ENCODE measurements around the gene GPER1.
"Not testable (repeated sequence)": the region's sequence is repeated elsewhere in the genome, so short reads cannot be mapped to it uniquely, and the experiment has no call there.

Gene GPER1

DNA sequence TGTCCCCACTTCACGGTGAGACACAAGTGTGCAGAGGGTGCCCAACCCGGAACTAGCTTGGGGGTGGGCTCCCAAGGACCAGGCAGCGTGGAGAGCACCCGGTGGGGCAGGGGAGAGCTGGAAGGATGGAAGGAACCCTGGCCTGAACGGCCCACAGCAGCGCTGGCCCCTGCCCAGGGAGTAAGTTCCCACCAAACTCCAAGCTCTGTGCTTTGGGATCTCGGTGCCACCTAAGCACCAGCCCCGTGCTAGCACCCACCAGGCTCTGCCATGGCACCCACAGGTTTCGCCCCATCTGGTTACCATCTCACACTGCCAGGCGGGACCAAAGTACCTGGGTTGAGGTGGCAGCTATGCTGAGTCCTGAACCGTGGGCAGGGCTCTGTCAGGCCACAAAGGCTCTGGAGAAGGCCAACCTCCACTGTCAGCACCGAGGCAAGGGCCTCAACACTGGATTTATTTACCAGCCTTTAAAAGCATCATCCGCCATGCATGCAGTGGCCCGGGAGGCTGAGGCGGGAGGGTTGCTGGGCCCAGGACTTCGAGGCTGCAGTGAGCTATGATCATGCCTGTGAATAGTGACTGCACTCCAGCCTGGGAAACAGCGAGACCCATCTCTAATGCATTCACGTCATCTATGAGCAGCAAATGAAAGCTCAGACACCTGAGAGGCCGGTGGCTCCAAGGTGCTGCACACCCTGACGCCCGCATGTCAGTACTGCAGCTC lies 16.0 kb downstream of the GPER1 start:
- DNase-seq (ENCODE audit: low spot score): no peak

DNA sequence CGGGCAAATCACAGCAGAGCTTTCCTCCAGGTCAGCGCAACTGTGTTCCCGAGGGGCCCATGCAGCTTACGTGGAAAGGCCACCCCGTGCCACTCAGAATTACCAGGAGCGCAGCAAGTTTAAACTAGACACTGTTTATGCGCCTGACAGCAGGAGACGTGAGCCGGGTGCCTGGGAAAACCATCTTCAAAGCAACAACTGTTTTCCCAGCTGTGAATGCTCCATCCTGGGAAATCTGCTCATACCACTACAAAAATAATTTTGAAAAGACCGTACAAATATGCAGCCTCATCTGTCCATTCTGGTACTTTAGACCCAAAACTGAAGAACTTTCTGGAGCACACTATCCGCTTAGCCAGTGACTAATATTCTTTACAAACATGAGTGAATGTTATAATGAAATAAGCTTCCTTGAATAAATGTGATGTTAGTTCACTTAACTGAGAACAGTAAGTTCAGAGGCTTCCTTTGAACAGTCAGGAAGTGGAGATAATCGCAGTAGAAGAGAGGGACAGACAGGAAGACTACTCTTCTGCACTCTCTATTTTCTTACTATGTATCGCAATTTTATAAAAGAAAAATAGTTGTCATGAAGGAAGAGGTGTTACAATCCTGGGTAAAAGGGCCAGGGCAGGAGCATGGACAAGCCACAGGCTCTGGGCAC lies 16.7 kb downstream of the GPER1 start:
- DNase-seq (ENCODE audit: low spot score): no peak

GRCh38 chr7:1105189-1105588 lies 17.3 kb downstream of the GPER1 start:
- DNase-seq (ENCODE audit: low spot score): no peak

DNA sequence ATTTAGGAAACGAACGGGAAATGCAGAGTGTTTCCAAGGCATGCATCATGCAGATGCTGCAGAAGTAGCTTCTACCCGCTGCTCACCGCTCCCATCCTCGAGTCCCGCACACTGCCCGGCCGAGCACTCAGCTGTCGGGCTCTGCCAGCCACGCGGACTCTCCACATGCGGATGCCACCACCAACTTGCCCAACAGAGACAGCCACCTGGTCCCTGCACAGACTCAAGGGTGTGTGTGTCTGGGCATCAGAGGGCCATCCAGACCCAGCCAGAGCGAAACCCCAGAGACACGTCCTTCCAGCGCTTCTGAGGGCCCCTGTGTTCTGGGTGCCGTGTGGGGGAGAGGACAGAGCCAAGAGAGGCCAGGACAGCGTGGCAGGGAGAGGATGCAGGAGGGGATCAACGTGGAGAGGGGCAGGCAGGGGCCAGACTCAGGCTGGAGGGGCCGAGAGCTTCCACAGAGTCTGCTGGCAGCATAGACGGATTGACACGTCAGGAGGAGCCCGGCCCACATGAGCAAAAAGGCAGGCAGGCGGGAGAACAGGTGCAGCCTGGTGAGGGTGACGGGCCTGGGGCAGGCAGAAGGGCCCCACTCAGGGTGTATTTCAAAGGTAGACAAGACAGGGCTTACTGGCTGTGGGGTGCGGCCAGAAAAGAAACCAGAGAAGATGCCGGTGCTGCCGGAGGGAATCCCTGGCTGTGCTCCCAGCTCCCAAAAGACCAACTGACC lies 18.3 kb downstream of the GPER1 start:
- DNase-seq (ENCODE audit: low spot score): no peak

DNA sequence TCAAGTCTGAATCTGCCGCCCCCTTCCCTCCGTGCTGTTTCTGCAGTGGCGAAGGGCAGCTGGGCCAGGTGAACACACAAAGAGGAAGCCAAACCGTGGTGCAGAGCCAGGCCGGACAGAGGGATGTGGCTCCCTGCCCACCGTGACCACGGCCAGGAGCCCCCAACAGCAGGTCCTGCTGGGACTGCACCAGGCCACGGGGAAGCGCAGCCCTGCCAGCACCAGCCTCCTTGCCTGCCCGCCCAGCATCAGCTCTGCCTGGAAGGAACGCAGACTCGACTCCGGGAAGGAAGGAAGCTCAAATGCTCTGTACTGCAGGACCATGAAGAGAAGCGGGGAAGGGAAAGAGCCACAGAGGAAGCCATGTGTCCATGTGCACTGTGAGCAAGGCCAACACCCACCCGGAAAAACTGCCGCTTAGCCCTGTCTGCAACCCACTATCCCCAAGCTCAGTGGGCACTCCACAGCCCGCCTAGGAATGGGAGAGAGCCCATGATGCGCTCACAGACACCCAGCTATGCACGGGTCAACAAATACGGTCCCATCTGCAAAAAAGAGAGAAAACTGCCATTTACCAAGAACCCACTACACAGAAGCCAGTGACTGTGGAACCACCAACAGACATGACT lies 19.0 kb downstream of the GPER1 start:
- DNase-seq (ENCODE audit: low spot score): no peak

- DNase-seq (ENCODE audit: low spot score): no peak
Measured at GRCh38 chr7:1108264-1108920, 20.5 kb downstream of the GPER1 start.

DNA sequence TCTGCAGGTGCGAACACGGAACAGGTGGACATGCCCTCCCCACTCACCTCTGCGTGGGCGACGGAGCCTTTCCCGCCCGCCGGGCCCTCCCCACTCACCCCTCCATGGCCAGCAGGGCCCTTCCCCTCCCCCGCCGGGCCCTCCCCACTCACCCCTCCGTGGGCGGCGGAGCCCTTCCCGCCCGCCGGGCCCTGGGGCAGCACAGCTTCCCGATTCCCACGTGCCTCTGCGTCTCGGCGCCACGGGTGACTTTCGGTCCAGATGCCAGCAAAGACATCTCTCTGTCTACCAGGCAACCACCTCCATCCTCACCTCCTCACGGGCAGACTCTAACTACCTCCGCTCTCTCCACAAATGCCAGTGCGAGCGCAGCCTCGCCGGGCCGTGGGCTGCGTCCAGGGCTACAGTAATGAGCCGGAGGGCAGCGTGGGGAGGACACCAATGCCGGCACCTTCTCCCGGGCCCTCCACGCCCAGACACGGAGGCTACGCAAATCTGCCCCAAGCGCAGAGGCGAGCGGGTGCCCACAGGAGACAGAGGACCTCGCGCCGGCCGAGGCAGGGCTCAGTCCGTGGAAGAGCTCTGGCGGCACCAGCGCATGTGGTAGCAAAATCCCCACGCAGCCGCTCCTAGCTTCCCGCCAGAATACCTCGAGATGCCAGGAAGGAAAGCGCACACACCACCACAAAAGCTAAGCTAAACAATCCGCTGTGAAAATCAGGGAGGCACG lies 21.8 kb downstream of the GPER1 start:
- no peak for DNase-seq (ENCODE audit: low spot score)

- no peak for DNase-seq (ENCODE audit: low spot score)
Measured at GRCh38 chr7:1110358-1110757, 22.4 kb downstream of the GPER1 start.

DNA sequence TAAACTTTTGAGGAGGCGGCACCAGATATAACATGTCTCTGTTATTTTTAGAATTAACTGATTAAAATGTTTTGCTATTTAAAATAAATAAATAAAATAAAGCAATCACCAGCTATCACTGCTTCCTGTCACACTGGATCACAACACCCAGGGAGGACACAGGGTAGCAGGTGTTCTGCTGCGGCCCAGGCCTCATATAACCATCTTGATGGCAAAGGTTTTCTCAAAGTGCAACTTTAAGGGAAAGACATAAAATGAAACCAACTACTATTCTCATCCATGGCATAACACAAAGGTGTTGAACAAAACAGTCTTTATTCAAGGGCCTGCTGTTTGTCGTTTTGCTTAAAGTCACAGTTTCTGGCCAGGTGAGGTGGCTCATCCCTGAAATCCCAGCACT lies 23.2 kb downstream of the GPER1 start:
- DNase-seq (ENCODE audit: low spot score): no peak

- no peak for DNase-seq (ENCODE audit: low spot score)
Measured at GRCh38 chr7:1112109-1112508, 24.2 kb downstream of the GPER1 start.

GRCh38 chr7:1112625-1113547 lies 25.0 kb downstream of the GPER1 start:
- no peak for DNase-seq (ENCODE audit: low spot score)

DNA sequence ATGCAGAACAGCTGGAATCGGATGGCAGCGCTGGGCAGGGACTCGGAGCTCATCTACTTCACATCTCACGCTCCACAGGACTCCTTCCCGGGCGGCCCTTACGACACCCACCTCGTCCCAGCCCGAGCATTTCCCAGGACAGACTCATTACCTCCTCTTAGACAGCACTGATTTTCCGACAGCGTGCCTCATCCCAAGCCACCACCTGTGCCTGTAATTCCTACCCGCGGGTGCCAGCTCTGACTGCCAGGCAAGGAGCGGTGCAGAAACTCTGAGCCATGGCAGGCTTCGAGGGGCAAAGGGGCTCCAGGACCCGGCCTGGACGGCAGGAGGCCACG lies 25.6 kb downstream of the GPER1 start:
- no peak for DNase-seq (ENCODE audit: low spot score)

GRCh38 chr7:1114088-1114487 lies 26.2 kb downstream of the GPER1 start:
- no peak for DNase-seq (ENCODE audit: low spot score)

- DNase-seq (ENCODE audit: low spot score): no peak
Measured at GRCh38 chr7:1114505-1114904, 26.6 kb downstream of the GPER1 start.

DNA sequence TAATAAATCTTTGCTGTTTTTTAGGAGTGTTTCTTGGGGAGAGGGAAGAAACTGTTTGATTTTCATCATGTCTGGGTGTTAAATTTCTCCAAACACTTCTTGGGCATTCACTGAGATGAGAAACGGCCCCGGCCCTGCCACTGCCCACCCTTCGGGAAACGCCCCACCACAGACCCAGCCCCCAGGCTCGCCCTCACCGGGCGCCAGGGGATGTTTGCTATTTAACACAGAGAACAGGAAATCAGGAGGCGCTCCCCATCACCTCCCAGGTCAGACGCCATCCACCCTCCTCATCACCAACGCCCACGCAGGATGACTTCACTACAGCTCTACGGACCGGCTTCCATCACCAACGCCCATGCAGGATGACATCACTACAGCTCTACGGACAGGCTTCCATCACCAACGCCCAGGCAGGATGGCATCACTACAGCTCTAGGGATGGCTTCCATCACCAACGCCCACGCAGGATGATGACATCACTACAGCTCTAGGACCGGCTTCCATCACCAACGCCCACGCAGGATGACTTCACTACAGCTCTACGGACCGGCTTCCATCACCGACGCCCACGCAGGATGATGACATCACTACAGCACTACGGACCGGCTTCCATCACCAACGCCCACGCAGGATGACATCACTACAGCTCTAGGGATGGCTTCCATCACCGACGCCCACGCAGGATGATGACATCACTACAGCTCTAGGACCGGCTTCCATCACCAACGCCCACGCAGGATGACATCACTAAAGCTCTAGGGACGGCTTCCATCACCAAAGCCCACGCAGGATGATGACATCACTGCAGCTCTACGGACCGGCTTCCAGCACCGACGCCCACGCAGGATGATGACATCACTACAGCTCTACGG lies 27.5 kb downstream of the GPER1 start:
- not testable (repeated sequence) for DNase-seq (ENCODE audit: low spot score)

DNA sequence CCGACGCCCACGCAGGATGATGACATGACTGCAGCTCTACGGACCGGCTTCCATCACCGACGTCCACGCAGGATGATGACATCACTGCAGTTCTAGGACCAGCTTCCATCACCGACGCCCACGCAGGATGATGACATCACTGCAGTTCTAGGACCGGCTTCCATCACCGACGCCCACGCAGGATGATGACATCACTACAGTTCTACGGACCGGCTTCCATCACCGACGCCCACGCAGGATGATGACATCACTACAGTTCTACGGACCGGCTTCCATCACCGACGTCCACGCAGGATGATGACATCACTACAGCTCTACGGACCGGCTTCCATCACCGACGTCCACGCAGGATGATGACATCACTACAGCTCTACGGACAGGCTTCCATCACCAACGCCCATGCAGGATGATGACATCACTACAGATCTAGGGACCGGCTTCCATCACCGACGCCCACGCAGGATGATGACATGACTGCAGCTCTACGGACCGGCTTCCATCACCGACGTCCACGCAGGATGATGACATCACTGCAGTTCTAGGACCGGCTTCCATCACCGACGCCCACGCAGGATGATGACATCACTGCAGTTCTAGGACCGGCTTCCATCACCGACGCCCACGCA lies 28.6 kb downstream of the GPER1 start:
- DNase-seq (ENCODE audit: low spot score): not testable (repeated sequence)

DNA sequence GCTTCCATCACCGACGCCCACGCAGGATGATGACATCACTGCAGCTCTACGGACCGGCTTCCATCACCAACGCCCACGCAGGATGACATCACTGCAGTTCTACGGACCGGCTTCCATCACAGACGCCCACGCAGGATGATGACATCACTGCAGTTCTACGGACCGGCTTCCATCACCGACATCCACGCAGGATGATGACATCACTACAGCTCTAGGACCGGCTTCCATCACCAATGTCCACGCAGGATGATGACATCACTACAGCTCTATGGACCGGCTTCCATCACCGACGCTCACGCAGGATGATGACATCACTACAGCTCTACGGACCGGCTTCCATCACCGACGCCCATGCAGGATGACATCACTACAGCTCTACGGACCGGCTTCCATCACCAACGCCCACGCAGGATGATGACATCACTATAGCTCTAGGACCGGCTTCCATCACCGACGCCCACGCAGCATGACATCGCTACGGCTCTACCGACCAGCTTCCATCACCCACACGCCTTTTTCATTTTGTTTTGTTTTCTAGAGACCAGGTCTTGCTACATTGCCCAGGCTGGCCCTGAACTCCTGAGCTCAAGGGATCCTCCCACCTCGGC lies 29.5 kb downstream of the GPER1 start:
- no peak for DNase-seq (ENCODE audit: low spot score)

- no peak for DNase-seq (ENCODE audit: low spot score)
Measured at GRCh38 chr7:1119201-1119600, 31.3 kb downstream of the GPER1 start.

DNA sequence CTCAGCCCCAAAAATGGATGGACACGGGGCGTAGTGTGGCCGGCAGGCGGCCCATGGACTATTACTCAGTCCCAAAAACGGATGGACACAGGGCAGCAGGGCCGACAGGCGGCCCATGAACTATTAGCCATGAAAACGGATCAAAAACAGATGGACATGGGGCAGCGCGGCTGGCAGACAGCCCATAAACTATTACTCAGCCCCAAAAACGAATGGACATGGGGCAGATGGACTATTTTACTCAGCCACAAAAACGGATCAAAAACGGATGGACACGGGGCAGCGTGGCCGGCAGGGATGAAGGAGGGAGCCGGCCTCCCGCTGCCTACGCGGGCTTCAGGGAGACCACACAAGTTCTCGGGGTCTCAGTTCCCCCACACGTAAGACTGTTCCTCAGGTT lies 32.9 kb downstream of the GPER1 start:
- DNase-seq (ENCODE audit: low spot score): no peak
